Fibroblast of skin of right biceps (primary cell): ENCODE measurements around the gene RAB13.

Experiments used
- DNase-seq: peaks from one replicate; pipeline ENCODE4 v3.0.0-alpha.2; 2013

Gene RAB13

DNA sequence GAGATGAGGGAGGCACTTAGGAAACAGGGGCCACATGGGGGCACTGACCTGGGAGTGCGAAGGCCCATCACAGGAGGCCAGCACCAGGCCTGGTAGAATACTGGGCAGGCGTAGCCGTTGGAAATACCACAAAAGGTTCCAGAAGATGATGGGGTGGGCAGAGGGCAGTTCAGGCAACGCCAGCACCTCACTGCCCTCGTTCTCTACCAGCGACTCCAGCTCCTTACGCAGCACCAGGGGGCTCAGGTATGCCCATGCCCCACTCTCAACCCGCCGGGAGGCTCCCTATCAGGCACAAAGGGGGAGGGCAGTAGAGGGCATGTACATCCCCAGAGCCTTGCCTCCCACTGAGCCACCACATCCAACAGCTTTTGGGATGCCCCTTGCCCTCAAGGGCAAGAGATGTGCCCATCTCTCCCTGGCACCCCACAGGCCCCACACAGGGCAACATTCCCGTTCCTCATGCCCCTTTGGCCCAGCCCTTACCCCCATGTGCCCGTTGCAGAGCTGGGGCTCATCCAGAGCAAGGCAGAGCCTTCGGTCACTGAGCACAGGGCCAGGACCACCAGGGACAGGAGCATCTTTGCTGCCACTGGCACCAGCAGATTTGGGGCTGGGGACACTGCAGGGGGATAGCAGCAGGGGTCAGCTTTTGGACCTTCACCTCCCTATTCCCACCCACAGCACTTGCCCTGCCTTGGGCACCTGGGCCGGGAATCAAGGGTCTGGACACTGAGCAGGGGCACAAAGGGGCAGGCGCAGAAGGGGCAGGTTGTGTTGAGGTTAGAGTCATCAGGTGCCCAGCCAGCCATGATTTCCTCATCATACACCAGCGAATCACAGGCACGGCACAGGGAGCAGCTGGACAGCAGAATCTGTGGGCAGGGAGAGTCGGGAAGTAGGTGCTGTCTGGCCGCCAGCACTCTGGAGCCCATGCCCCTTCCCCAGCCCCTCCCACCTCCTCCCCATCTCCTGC is 53.7 kb downstream of the RAB13 start:
- no peak for DNase-seq
